RWPE2 (cell line): ENCODE measurements around the gene CHCHD10.

Experiments used
- ATAC-seq: fragments of 200-7000 bp; cut with Tn5 transposase; 3 replicates; pipeline ENCODE4 v1.9.1; 2021; ENCODE audit warnings: low read depth
- DNase-seq: peaks from one replicate; pipeline ENCODE4 v3.0.0-alpha.2; 2020; ENCODE audit warnings: low spot score
- H3K27ac ChIP-seq: fragments of 450-650 bp; 2 replicates; pipeline ENCODE4 v1.5.1; 2017; ENCODE audit warnings: mild to moderate bottlenecking; ENCODE audit not compliant: poor library complexity, severe bottlenecking
- H3K27me3 ChIP-seq: fragments of 250-450 bp; sonication (Bioruptor Pico); 2 replicates; pipeline ENCODE4 v1.5.1; 2021; ENCODE audit warnings: mild to moderate bottlenecking, moderate library complexity; ENCODE audit not compliant: insufficient read depth, poor library complexity, severe bottlenecking
- H3K36me3 ChIP-seq: fragments of 250-450 bp; sonication (Bioruptor Pico); 2 replicates; pipeline ENCODE4 v1.5.1; 2020; ENCODE audit warnings: low read depth, mild to moderate bottlenecking, moderate library complexity
- H3K4me1 ChIP-seq: fragments of 250-450 bp; sonication (Bioruptor Pico); 2 replicates; pipeline ENCODE4 v1.5.1; 2021; ENCODE audit warnings: mild to moderate bottlenecking, moderate library complexity; ENCODE audit not compliant: insufficient read depth, poor library complexity, severe bottlenecking
- H3K4me3 ChIP-seq: fragments of 250-450 bp; sonication (Bioruptor Pico); 2 replicates; pipeline ENCODE4 v1.5.1; 2021; ENCODE audit warnings: mild to moderate bottlenecking, moderate library complexity; ENCODE audit not compliant: severe bottlenecking
- H3K9me3 ChIP-seq: fragments of 250-450 bp; sonication (Bioruptor Pico); 2 replicates; pipeline ENCODE4 v1.5.1; 2021; ENCODE audit warnings: mild to moderate bottlenecking, moderate library complexity; ENCODE audit not compliant: severe bottlenecking
- TF ChIP-seq, protein P1 (sequence below): fragments of 450-650 bp; IDR thresholded peaks from one replicate; pipeline ENCODE4 v1.5.1; 2017; ENCODE audit warnings: mild to moderate bottlenecking, moderate library complexity; ENCODE audit not compliant: poor library complexity, severe bottlenecking

CHCHD10 gene

DNA sequence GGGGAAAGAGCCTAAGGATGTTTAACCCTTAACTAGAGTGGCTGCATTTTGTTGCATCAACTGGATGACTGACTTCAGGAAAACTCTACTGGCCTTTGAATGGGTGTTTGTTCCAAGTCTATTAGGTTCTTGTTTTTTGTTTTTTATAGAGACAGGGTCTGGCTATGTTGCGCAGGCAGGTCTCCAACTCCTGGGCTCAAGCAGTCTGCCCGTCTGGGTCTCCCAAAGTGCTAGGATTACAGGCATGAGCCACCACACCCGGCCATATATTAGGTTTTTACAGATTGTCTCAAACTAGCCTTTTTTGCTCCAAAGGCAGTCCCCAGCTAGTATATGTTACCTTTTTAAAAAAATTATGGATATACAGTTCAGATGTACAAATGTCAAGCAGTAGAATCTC is 20.1 kb upstream of the CHCHD10 start:
- no peak for DNase-seq
- Histone ChIP-seq H3K27me3 (no peaks in the 10 kb centered on the region), H3K4me3 (peak overlapping the region; percentile 92), H3K36me3 (peaks cover 41% of the 10 kb centered on the region), H3K4me1 (no peaks in the 10 kb centered on the region), H3K9me3 (no peaks in the 10 kb centered on the region), H3K27ac (peak overlapping the region; percentile 85)
- no peak for ATAC-seq
- TF ChIP-seq, protein P1, sequence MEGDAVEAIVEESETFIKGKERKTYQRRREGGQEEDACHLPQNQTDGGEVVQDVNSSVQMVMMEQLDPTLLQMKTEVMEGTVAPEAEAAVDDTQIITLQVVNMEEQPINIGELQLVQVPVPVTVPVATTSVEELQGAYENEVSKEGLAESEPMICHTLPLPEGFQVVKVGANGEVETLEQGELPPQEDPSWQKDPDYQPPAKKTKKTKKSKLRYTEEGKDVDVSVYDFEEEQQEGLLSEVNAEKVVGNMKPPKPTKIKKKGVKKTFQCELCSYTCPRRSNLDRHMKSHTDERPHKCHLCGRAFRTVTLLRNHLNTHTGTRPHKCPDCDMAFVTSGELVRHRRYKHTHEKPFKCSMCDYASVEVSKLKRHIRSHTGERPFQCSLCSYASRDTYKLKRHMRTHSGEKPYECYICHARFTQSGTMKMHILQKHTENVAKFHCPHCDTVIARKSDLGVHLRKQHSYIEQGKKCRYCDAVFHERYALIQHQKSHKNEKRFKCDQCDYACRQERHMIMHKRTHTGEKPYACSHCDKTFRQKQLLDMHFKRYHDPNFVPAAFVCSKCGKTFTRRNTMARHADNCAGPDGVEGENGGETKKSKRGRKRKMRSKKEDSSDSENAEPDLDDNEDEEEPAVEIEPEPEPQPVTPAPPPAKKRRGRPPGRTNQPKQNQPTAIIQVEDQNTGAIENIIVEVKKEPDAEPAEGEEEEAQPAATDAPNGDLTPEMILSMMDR = no peak

DNA sequence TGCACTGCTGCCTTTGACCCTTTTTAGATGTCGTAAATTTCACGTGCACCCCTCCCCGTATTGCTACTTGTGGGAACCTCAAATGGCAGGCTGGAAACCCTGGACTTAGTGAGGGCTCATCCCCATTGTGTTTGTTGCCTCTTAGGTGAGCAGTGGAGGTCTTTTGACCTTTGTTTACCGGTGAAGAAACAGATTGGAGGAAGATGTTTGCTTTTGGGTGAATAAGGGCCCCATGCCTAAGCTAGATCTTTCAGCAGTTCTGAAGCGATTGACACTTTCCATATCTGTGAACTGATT is 19.8 kb upstream of the CHCHD10 start:
- Histone ChIP-seq H3K36me3 (peaks cover 40% of the 10 kb centered on the region), H3K9me3 (no peaks in the 10 kb centered on the region), H3K27me3 (no peaks in the 10 kb centered on the region), H3K4me1 (no peaks in the 10 kb centered on the region), H3K4me3 (peak overlapping the region; percentile 92), H3K27ac (peak overlapping the region; percentile 85)
- TF ChIP-seq, protein P1 = no peak
- peak; percentile 30 for ATAC-seq
- no peak for DNase-seq

DNA sequence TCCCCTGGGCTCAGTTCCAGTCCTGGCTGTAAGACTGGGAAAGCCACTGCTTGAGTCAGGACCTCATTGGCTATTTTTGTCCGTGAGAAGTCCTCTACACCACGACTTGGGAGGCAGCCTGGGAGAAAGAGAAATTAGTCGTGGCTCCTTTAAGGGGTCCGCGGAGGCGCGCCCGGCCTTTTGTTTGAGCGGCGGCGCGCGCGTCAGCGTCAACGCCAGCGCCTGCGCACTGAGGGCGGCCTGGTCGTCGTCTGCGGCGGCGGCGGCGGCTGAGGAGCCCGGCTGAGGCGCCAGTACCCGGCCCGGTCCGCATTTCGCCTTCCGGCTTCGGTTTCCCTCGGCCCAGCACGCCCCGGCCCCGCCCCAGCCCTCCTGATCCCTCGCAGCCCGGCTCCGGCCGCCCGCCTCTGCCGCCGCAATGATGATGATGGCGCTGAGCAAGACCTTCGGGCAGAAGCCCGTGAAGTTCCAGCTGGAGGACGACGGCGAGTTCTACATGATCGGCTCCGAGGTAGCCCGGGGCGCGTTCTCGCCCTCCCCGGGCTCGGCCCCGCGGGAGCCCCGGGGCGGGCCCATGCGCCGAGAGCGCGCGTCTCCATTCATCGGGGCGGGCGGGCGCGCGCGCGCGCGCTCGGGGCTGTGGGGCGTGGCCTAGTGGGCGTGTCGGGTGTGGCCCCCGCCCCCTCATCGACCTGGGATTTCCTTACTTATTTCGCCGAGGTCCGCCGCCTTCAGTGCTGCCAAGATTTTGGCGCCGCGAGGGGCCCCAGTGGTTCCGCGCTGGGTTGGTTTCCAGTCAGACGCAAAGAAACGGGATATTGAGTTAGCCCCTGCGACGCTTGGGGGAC is 19.2 kb upstream of the CHCHD10 start, which contains the start of gene SMARCB1:
SMARCB1 (plus strand) TSS at position 215 of the 848 bp plus-strand sequence; CDS start at position 419, 204 bp downstream.
- H3K4me1 ChIP-seq = peaks cover 1% of the 10 kb centered on the region
- H3K4me3 ChIP-seq = peak within 1 kb of the TSS; percentile 92
- ATAC-seq = peak; percentile 72

DNA sequence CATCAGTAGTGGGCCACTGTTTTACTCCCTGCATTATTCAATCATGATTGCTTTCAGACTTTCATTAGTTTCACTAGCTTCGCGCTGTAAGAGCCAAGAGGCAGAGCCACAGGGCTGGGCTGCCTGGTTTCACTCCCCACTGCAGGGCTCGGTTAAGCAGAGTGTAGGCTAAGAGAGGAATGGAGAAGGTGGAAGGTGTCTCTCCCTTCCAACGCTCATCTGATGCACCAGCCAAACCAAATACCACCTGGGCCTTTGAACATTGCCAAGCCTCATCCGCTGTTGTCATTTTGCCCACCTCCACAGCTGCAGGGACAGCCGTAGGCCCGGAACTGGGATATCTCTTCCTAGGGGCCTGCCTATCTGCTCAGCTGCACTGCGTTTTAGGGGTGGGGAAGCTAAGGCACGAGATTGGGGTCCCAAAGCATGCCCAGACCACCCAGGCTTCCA is 18.5 kb upstream of the CHCHD10 start:
- peaks cover 8% of the 10 kb centered on the region for H3K4me1 ChIP-seq
- TF ChIP-seq, protein P1 = no peak
- H3K27me3 ChIP-seq = no peaks in the 10 kb centered on the region
- H3K4me3 ChIP-seq = peak overlapping the region; percentile 92
- DNase-seq (no peak), ATAC-seq (no peak)
- peaks cover 27% of the 10 kb centered on the region for H3K36me3 ChIP-seq
- no peaks in the 10 kb centered on the region for H3K9me3 ChIP-seq
- H3K27ac ChIP-seq = peak overlapping the region; percentile 85

More for the DNA sequence above, 19.2 kb upstream of the CHCHD10 start, which contains the start of gene SMARCB1:
- Histone ChIP-seq H3K27ac (peak within 1 kb of the TSS; percentile 85), H3K36me3 (peaks cover 34% of the 10 kb centered on the region), H3K9me3 (no peaks in the 10 kb centered on the region), H3K27me3 (no peaks in the 10 kb centered on the region)
- peak; percentile 87 for DNase-seq
- TF ChIP-seq, protein P1 = no peak
